GM23248 (cell line): Measurements from ENCODE around the gene KCTD5.

Experiments
- EZH2 ChIP-seq: fragments of 200-600 bp; sonication (generic); IDR thresholded peaks from 2 replicates; pipeline ENCODE4 v1.6.1; 2018; ENCODE audit warnings: antibody characterized with exemption, mild to moderate bottlenecking; ENCODE audit not compliant: insufficient read depth, poor library complexity, severe bottlenecking
- EZH2phosphoT487 ChIP-seq: fragments of 200-600 bp; sonication (generic); IDR thresholded peaks from 2 replicates; pipeline ENCODE4 v1.6.1; 2018; ENCODE audit warnings: antibody characterized with exemption, moderate library complexity, mild to moderate bottlenecking, low read depth; ENCODE audit not compliant: insufficient read depth

DNA sequence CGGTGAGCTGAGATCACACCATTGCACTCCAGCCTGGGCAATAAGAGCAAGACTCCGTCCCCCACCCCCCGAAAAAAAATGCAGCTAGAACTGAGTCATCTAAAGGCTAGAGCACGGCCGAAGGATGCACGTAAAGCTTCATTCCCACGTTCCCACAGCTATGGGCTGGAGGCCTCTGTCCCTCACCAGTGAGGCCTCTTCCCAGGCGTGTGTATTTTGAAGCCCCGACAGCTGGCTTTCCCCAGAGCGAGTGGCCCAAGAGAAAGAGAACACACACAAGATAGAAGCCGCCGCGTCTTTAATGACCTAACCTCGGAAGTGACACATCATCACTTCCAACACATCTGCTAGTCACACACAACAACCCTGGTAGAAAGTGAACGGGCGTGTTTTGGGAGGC, 6.6 kb upstream of the KCTD5 start:
- TF ChIP-seq EZH2phosphoT487 (no peak), EZH2 (no peak)
